GM12891 (cell line): ENCODE results near the gene RAB13.

ENCODE experiments used
- DNase-seq: peaks from one replicate; pipeline ENCODE4 v3.0.0; 2011; ENCODE audit warnings: low spot score; ENCODE audit not compliant: insufficient read length
- FAIRE-seq: peaks from 2 replicates; lab custom pipeline; 2011; peaks lifted over from hg19 to GRCh38; lab: Jason Lieb, UNC
- PAX5 ChIP-seq: IDR thresholded peaks from 2 replicates; pipeline ENCODE4 v1.6.1; 2011; ENCODE audit warnings: low read length, moderate library complexity, mild to moderate bottlenecking; ENCODE audit not compliant: insufficient read depth, severe bottlenecking
- POLR2A ChIP-seq: IDR thresholded peaks from 2 replicates; pipeline ENCODE4 v1.6.1; 2011; ENCODE audit warnings: low read depth, low read length, control low read depth
- POLR2AphosphoS5 ChIP-seq: IDR thresholded peaks from 2 replicates; pipeline ENCODE4 v1.6.1; 2011; ENCODE audit warnings: low read depth, low read length, control low read depth
- POU2F2 ChIP-seq: IDR thresholded peaks from 2 replicates; pipeline ENCODE4 v1.6.1; 2011; ENCODE audit warnings: low read depth, mild to moderate bottlenecking, control low read depth, low read length, moderate library complexity
- SPI1 ChIP-seq: IDR thresholded peaks from 2 replicates; pipeline ENCODE4 v1.6.1; 2011; ENCODE audit warnings: low read depth, low read length, control low read depth
- TAF1 ChIP-seq: IDR thresholded peaks from 2 replicates; pipeline ENCODE4 v1.6.1; 2011; ENCODE audit warnings: low read depth, low read length, control low read depth

The RAB13 gene

DNA sequence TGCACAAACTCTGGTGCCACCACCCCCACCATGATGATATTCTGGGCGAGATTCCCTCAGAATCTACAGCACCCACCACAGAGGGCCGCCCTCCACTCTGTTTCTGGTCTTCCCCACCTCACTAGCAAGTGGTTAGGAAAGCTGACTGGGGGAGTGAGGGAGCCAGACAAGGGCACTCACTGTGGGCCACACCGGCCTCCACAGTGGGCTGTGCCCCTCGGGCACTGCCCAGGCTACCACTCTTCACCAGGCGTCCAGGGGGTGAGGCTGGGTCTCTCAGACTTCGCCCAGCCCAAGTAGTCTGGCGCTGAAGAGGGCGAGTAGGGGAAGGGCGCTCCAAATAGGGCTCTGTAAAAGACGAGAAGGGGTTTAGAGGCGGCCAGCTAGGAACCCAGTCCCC, 52.2 kb downstream of the RAB13 start:
- no peak for DNase-seq
- TF ChIP-seq POU2F2: no peak
- no peak for TF ChIP-seq POLR2AphosphoS5
- TF ChIP-seq PAX5: no peak
- FAIRE-seq: no peak

DNA sequence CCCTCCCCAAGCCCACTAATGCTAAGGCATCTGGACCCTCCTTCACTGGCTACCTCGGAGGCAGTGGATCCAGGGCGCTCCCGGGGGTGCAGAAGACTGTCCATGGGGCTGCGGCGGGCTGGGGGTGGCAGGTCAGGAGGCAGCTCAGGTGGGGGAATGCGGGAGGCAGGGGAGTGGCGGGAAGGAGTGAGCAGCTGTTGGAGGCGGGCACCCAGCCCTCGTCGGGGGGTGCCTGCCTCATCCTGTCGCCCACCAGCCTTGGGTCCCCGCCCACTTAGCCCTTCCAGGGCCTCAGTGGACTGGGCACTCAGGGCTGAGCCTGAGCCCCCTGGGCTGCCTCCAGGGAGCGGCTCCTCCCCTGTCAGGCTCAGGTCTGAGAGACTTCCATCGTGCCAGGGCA, 52.7 kb downstream of the RAB13 start:
- no peak for DNase-seq
- FAIRE-seq: no peak
- TF ChIP-seq PAX5 (no peak), POLR2AphosphoS5 (no peak), TAF1 (no peak), POLR2A (no peak), POU2F2 (no peak), SPI1 (no peak)

DNA sequence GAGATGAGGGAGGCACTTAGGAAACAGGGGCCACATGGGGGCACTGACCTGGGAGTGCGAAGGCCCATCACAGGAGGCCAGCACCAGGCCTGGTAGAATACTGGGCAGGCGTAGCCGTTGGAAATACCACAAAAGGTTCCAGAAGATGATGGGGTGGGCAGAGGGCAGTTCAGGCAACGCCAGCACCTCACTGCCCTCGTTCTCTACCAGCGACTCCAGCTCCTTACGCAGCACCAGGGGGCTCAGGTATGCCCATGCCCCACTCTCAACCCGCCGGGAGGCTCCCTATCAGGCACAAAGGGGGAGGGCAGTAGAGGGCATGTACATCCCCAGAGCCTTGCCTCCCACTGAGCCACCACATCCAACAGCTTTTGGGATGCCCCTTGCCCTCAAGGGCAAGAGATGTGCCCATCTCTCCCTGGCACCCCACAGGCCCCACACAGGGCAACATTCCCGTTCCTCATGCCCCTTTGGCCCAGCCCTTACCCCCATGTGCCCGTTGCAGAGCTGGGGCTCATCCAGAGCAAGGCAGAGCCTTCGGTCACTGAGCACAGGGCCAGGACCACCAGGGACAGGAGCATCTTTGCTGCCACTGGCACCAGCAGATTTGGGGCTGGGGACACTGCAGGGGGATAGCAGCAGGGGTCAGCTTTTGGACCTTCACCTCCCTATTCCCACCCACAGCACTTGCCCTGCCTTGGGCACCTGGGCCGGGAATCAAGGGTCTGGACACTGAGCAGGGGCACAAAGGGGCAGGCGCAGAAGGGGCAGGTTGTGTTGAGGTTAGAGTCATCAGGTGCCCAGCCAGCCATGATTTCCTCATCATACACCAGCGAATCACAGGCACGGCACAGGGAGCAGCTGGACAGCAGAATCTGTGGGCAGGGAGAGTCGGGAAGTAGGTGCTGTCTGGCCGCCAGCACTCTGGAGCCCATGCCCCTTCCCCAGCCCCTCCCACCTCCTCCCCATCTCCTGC, 53.7 kb downstream of the RAB13 start:
- DNase-seq (no peak), FAIRE-seq (no peak)

More for the DNA sequence above, 53.7 kb downstream of the RAB13 start:
- TF ChIP-seq TAF1 (no peak), SPI1 (no peak), PAX5 (no peak)
